Occipital lobe (tissue), 2 donors: Measurements from ENCODE around the gene FCAMR. TPM values are rescaled to one million over a fixed set of nuclear protein-coding genes. Genes with fewer than 3 reads are reported as not detected.
"Not testable (repeated sequence)": the region's sequence is repeated elsewhere in the genome, so short reads cannot be mapped to it uniquely, and the experiment has no call there.

Experiments used
- DNase-seq: peaks from one replicate; lab custom pipeline; 2025; lab: John Stamatoyannopoulos, UW
- total RNA-seq: library from RNA; depleted of rRNA; stranded (reverse); fragments of >200 nt; gene quantifications from one replicate; pipeline ENCODE4 v1.2.3, GENCODE V29; 2014

The FCAMR gene
- total RNA-seq, 1 donor from 2014 or later: not detected

- no peak for DNase-seq
Observed at GRCh38 chr1:206937425-206937824, 32.8 kb downstream of the FCAMR start.

DNA sequence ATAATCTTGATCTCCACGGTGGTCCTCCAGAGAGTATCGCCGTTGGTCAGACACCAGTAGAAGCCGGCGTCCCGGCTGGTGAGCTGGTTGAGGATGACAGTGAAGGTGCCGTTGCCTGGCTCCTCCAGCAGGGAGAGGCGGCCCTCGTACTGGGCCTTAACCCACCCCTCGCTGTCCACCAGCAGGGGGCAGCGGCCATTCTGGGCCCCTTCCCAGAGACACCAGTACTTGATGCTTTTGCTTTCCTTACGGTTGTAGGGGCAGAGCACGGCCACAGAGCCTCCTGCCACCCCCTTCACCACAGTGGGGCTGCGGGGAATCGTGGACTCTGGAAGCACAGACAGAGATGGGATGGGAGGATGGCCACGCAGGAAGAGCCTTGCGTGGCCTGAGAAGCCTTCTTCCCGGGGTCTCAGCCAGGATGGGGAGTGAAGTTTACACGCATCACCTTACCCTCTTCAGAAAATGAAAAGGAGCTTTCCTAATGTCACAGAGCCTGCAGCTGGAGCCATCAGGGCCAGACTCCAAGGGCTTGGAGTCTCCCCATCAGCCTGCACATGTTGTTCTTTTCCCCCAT, 34.7 kb downstream of the FCAMR start:
- no peak for DNase-seq

DNA sequence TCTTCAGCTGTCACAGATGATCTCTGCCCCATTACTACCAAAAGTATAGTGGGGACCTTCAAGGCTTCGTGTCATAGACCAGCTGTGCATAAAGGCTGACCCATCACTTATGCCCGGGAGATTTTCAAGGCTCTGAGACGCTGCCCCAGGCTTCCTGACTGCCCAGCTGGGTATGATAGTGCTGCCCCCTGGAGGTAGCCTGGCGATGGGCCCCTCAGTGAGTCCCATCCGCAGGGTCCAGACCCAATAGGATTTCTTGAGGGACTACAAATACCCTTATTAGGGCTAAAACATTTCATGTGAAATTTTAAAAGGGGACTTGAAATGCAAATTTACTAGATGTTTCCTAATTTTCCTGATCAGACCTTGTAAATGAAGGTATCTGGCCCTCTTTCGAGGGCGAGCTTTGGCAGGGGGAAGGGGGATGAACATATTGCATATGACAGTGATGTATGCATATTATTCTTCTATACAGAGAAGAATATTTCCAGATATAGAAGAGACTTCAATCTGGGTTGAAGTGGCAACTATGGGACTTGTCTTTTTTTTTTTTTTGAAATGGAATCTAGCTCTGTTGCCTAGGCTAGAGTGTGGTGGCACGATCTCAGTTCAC, 36.8 kb downstream of the FCAMR start:
- no peak for DNase-seq

DNA sequence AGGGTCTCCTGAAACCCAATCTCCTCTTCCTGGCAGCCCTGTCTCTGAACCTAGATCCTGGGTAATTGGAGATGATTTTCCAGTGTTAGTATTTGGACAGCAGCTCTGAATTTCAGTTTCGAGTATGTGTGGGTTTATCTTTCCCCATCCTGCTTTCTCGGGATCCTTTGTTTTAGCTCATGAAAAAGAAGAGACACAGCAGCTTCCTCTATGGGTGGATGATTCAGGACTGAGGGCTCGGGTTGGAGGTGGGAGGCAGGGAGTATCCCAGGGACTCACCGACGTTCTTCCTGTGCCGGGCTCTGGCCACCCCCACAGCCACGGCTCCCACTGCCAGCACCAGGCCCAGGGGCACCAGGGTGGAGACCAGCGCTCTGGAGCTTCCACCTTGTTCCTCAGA, 38.1 kb downstream of the FCAMR start:
- DNase-seq: no peak

GRCh38 chr1:206931709-206932108, 38.6 kb downstream of the FCAMR start:
- no peak for DNase-seq

- no peak for DNase-seq
Observed at GRCh38 chr1:206930210-206930798, 40.0 kb downstream of the FCAMR start.

DNA sequence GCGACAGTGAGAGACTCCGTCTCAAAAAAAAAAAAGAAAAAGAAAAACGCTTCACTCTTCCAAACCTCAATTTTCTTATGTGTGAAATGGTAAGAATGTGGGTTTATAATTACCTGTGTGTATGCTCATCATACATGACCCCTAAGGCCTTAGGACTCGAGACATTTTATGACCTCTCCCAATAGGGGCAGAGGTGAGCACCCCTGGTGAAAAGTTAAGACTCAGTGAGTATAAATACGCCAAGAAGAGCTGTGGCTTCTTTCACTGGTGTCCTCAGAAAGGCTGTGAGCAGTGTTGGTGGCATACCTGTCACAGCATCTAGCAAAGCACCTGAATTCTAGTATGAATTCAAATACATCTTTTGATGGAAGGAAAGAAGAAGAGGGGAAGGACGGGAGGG, 40.7 kb downstream of the FCAMR start:
- no peak for DNase-seq

DNA sequence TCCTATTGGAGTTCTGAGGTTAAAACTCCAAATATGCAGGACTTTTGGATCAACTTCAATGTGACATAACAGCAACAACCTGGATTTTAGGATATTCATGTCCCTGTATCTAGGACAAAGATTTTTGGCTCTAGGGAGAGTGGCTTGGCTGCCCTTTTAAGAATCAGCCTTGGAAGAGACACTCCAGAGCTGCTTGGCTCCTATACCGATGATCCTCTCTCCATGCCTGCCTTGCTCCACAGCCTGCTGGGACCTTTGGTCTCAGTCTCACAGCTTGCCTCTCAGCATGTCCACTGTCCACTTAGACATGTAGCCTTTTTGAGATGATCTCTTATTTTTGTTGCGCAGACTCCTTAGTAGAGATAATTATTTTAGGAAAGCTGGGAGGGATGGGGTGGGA, 44.0 kb downstream of the FCAMR start:
- no peak for DNase-seq

- no peak for DNase-seq
Observed at GRCh38 chr1:206925106-206925736, 45.0 kb downstream of the FCAMR start.

DNA sequence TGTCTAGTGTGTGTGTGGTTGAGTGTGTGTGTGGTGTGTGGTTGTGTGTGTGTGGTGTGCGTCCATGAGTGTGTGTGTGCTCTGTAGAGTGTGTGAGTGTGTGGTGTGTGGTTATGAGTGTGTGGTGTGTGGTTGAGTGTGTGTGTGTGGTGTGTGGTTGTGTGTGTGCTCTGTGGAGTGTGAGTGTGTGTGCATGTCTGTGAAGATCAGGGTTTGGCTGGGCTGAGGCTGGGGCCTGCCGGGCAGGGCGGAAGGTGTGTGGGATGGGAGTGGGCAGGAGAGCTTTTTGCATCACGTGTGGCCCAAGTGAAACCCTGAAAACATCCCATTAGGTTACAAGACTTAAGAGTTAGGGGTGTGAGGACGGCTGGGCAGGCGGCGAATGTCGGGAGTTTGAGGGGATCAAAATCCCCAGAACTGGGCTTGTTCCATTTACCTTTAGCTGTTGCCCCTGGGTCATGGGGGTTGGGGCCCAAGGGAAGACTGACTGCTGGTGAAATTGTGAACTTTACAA, 45.6 kb downstream of the FCAMR start:
- no peak for DNase-seq

- not testable (repeated sequence) for DNase-seq
Observed at GRCh38 chr1:206923961-206924557, 46.2 kb downstream of the FCAMR start.

- no peak for DNase-seq
Observed at GRCh38 chr1:206923009-206923960, 47.0 kb downstream of the FCAMR start.

- no peak for DNase-seq
Observed at GRCh38 chr1:206922524-206922923, 47.7 kb downstream of the FCAMR start.

GRCh38 chr1:206921772-206922265, 48.4 kb downstream of the FCAMR start, which contains the start of gene FCMR:
TSS of gene FCMR (minus strand) at chr1:206921941. CDS start at chr1:206921854, 87 bp downstream.
- no peak for DNase-seq

DNA sequence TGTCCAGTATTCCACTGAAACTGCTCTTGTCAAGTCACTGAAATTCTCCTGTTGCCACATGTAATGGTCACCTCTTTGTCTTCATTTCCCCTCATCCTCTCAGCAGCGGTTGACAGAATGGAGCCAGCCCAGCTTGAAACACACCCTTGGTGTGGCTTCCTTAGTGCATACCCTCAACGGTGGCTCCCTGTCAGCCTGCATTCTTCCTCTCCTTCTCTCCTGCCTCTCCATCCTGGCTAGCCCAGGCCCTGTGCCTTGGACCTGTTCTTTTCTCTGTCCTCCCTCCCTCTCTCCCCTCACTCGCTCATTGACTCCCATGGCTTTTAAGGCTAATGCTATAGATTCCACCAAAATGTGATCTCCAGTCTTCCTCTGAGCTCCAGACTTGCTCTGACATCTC, 52.2 kb downstream of the FCAMR start:
- no peak for DNase-seq

- no peak for DNase-seq
Observed at GRCh38 chr1:206916000-206916709, 54.1 kb downstream of the FCAMR start.

- DNase-seq: no peak
Observed at GRCh38 chr1:206915030-206915735, 55.1 kb downstream of the FCAMR start.

GRCh38 chr1:206913766-206914537, 56.3 kb downstream of the FCAMR start:
- no peak for DNase-seq
